BJ (cell line): ENCODE data around the gene TMC6. TPM values are rescaled to one million over a fixed set of nuclear protein-coding genes. Genes with fewer than 3 reads are reported as not detected.
"Not testable (repeated sequence)": the region's sequence is repeated elsewhere in the genome, so short reads cannot be mapped to it uniquely, and the experiment has no call there.

Experiments used
- CTCF ChIA-PET: fragments of 350-600 bp; formaldehyde crosslinking; extraction: SDS; loops from one replicate; lab custom pipeline; 2021; ENCODE audit warnings: antibody characterized with exemption, inconsistent platforms; lab: Yijun Ruan, JAX
- POLR2A ChIA-PET: fragments of 300-600 bp; sonication (Branson Sonifier 250); formaldehyde crosslinking; extraction: SDS; loops from one replicate; lab custom pipeline; 2021; ENCODE audit warnings: antibody characterized with exemption; lab: Charles Lee
- DNase-seq: peaks from one replicate; pipeline ENCODE4 v3.0.0-alpha.2; 2011; ENCODE audit warnings: low read depth
- H3K27me3 ChIP-seq: 2 replicates; pipeline ENCODE4 v1.6.0; 2011; ENCODE audit warnings: low read length; ENCODE audit not compliant: control insufficient read depth, insufficient read depth
- H3K36me3 ChIP-seq: 2 replicates; pipeline ENCODE4 v1.5.1; 2011; ENCODE audit warnings: low read length; ENCODE audit not compliant: control insufficient read depth, insufficient read depth
- H3K4me3 ChIP-seq: 2 replicates; pipeline ENCODE4 v1.5.1; 2011; ENCODE audit warnings: low read depth, mild to moderate bottlenecking, control low read depth, low read length
- polyA plus RNA-seq: library from polyadenylated mRNA; depleted of rRNA; stranded (reverse); fragments of >200 nt; gene quantifications from 2 replicates; pipeline ENCODE4 v1.2.3, GENCODE V29; 2011
- TF ChIP-seq, protein P1 (sequence below): IDR thresholded peaks from 2 replicates; pipeline ENCODE4 v1.5.1; 2011; ENCODE audit warnings: low read depth, mild to moderate bottlenecking, control low read depth, inconsistent platforms, low read length, moderate library complexity; ENCODE audit not compliant: insufficient read depth

The TMC6 gene
- polyA plus RNA-seq, 1 experiment: 0.26 TPM

DNA sequence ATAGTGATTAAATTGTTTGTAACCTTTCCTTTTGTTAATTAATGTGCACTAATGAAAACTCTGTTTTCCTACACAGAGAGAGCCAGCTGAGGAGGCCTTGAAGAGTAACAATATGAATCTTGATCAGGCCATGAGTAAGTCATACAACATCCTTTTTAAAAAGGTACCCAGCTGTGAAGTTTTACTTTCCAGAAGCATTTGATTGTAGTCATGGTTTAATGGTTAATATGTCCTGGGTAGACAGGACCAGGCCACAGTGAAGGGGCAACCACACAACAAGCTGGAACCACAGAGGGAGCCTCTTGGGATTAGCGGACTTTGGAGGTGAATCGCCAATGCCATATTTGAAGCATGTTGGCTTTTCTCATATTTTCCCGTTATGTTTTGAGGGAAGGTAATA is 55.6 kb downstream of the TMC6 start:
- no peak overlapping the region for H3K4me3 ChIP-seq
- no peaks in the 10 kb centered on the region for H3K27me3 ChIP-seq
- CTCF ChIA-PET: interaction anchor here (0.5 to 1.3 kb wide), 2 partner anchors 12 to 49 kb away, joined by 4 read pairs; no protein-coding TSS in a partner anchor
- no peak for DNase-seq
- POLR2A ChIA-PET: no interaction called here
- TF ChIP-seq, protein P1, sequence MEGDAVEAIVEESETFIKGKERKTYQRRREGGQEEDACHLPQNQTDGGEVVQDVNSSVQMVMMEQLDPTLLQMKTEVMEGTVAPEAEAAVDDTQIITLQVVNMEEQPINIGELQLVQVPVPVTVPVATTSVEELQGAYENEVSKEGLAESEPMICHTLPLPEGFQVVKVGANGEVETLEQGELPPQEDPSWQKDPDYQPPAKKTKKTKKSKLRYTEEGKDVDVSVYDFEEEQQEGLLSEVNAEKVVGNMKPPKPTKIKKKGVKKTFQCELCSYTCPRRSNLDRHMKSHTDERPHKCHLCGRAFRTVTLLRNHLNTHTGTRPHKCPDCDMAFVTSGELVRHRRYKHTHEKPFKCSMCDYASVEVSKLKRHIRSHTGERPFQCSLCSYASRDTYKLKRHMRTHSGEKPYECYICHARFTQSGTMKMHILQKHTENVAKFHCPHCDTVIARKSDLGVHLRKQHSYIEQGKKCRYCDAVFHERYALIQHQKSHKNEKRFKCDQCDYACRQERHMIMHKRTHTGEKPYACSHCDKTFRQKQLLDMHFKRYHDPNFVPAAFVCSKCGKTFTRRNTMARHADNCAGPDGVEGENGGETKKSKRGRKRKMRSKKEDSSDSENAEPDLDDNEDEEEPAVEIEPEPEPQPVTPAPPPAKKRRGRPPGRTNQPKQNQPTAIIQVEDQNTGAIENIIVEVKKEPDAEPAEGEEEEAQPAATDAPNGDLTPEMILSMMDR: no peak
- peaks cover 12% of the 10 kb centered on the region for H3K36me3 ChIP-seq

DNA sequence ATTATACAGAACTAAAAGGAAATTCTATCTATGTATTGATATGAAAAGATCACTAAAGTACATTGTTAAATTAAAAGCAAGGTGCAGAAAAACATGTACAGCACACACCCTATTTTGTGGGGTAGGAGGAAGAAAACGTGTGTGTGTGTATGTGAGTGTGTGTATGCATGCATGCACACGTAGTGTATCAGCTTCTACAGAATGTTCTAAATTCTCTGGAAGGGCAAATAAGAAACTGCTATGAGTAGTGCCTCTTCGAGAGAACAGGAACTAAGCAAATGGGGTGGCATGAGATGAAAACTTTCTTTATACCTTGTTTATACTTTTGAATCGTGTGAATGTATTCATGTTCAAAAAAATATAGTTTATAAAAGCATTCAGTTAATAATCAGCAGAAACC is 58.9 kb downstream of the TMC6 start:
- no peaks in the 10 kb centered on the region for H3K27me3 ChIP-seq
- no peak overlapping the region for H3K4me3 ChIP-seq
- H3K36me3 ChIP-seq: peaks cover 10% of the 10 kb centered on the region
- DNase-seq: no peak
- POLR2A ChIA-PET: no interaction called here
- CTCF ChIA-PET: interaction anchor here (1.4 to 2.2 kb wide), 2 partner anchors 9 to 16 kb away, joined by 4 to 12 read pairs; no protein-coding TSS in a partner anchor
- TF ChIP-seq, protein P1: no peak

DNA sequence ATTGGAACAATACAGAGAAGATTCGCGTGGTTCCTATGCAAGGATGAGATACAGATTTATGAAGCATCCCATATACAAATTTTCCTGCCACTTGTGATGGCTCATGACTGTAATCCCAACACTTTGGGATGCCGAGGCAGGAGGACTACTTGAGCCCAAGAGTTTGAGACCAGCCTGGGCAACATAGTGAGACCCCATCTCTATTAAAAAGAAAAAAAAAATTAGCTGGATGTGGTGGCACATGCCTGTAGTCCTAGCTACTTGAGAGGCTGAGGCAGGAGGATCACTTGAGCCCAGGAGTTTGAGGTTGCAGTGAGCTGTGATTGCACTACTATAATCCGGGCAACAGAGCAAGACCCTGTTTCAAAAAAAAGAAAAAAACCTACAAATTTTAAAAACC is 61.6 kb downstream of the TMC6 start:
- CTCF ChIA-PET: interaction anchor here (1.2 kb wide), 1 partner anchor 18 kb away, joined by 4 read pairs; no protein-coding TSS in a partner anchor
- H3K36me3 ChIP-seq, DNase-seq, H3K27me3 ChIP-seq, H3K4me3 ChIP-seq, POLR2A ChIA-PET: not testable (repeated sequence)

DNA sequence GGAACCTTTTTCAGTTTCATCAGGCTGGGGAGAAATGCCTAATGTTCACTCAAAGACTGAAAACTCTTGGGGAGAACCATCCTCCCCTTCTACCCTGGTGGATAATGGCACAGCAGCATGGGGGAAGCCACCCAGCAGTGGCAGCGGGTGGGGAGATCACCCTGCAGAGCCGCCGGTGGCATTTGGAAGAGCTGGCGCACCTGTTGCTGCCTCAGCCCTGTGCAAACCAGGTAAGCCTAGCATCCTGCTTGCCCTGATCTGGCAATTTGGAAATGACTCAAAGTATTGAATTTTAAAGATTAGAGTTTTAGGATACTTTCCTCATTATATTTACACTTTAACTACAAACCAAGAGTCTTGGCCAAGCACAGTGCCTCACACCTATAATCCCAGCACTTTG is 63.8 kb downstream of the TMC6 start:
- H3K27me3 ChIP-seq: no peaks in the 10 kb centered on the region
- TF ChIP-seq, protein P1: no peak
- H3K36me3 ChIP-seq: peaks cover 5% of the 10 kb centered on the region
- no peak overlapping the region for H3K4me3 ChIP-seq
- DNase-seq: no peak
- CTCF ChIA-PET: interaction anchor here (1.5 kb wide), 2 partner anchors 22 to 46 kb away, joined by 3 read pairs; no protein-coding TSS in a partner anchor
- POLR2A ChIA-PET: no interaction called here

DNA sequence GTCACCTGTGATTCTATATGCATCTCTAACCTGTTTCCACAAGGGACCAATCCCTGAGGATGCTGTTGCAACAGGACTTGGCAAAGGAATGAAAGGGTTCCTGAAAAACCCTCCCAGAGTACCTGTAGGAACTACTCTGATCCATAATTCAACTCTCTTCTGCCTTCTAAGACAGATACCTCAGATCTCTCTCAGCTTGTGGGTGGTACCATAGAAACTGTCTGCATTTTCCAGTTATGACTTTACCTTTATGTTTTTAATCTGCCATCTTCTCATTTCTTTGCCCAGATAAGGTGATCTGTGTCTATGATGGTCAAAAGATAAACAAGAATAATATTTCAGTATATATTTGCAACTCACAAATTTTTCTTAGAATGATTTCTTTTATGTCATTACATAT is 65.1 kb downstream of the TMC6 start:
- CTCF ChIA-PET: interaction anchor here (0.9 to 2.6 kb wide), 4 partner anchors 22 to 49 kb away, joined by 3 to 8 read pairs (median 4); no protein-coding TSS in a partner anchor
- TF ChIP-seq, protein P1: no peak
- POLR2A ChIA-PET: no interaction called here

DNA sequence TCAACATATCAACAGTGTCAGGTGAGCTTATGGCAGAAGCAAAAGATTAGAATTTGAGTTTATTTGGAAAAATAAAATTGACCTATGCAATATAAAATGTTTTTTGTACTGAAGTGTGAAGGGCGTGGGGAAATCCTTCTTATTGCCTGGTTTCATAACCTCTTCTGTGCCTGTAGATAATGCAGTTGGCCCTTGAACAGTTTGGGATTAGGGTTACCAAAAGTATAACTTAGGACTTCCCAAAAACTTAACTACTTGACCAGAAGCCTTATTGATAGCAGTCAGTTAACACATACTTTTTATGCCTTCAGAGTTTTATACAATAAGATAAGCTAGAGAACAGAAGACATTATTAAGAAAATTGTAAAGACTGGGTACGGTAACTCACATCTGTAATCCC is 66.0 kb downstream of the TMC6 start:
- Histone ChIP-seq H3K36me3 (peaks cover 2% of the 10 kb centered on the region; the same call in 1 of the 2 replicates), H3K4me3 (no peak overlapping the region), H3K27me3 (no peaks in the 10 kb centered on the region)
- ChIA-PET POLR2A (no interaction called here), CTCF (interaction anchor here (1.6 to 2.6 kb wide), 3 partner anchors 11 to 44 kb away, joined by 3 to 8 read pairs (median 5); no protein-coding TSS in a partner anchor)
- TF ChIP-seq, protein P1: no peak
- DNase-seq: no peak

More for the DNA sequence above, 65.1 kb downstream of the TMC6 start:
- DNase-seq: no peak
- Histone ChIP-seq H3K36me3 (peaks cover 4% of the 10 kb centered on the region; the same call in 1 of the 2 replicates), H3K4me3 (no peak overlapping the region), H3K27me3 (no peaks in the 10 kb centered on the region)
